Mucosa of descending colon (tissue), 3 donors: ENCODE results near the gene GPR26. TPM values are rescaled to one million over a fixed set of nuclear protein-coding genes. Genes with fewer than 3 reads are reported as not detected.

Experiments used
- ATAC-seq: fragments of 200-7000 bp; cut with Tn5 transposase; one replicate; pipeline ENCODE4 v1.9.1; 2020; ENCODE audit warnings: mild to moderate bottlenecking, moderate library complexity
- DNase-seq, 3 donors: peaks; one replicate each; pipeline ENCODE4 v3.0.0-alpha.2; 2020
- H3K36me3 ChIP-seq: fragments of 200-600 bp; one replicate; pipeline ENCODE4 v1.8.0; 2021; ENCODE audit warnings: low read depth, mild to moderate bottlenecking
- H3K4me1 ChIP-seq: fragments of 200-600 bp; one replicate; pipeline ENCODE4 v1.8.0; 2021; ENCODE audit warnings: low read depth, mild to moderate bottlenecking
- H3K4me3 ChIP-seq: fragments of 200-600 bp; one replicate; pipeline ENCODE4 v1.8.0; 2021; ENCODE audit warnings: mild to moderate bottlenecking
- H3K9me3 ChIP-seq: fragments of 200-600 bp; one replicate; pipeline ENCODE4 v1.8.0; 2021; ENCODE audit warnings: mild to moderate bottlenecking
- CTCF ChIP-seq: fragments of 200-600 bp; IDR thresholded peaks from one replicate; pipeline ENCODE4 v1.8.0; 2022; ENCODE audit warnings: antibody characterized with exemption, mild to moderate bottlenecking
- intact Hi-C, 2 donors: fragments of 100-400 bp; cut with DNase I in 1 of 2; cut with micrococcal nuclease in 1 of 2; formaldehyde crosslinking; loops; one replicate each; pipeline versions ENCODE4 v1.11.0 to v1.11.1; 2022; cut with DNase I, micrococcal nuclease
- total RNA-seq, 3 donors: library from RNA; stranded (reverse); fragmentation: NEBNext Ultra II Directional in 2 of 3; extraction: Animal tissue kit (Norgen Biotek cat#: 25700) in 2 of 3; gene quantifications; one replicate each; pipeline versions ENCODE4 v1.2.1 to v1.2.4, GENCODE V29; 2021 to 2023
- donor health status: DM: no; HTN: no; CAD: no; lungs with moderate emphysema.
- donor health status: DM: no; HTN: no; CAD: no.
- donor health status: DM: no; HTN: yes; CAD: no.

GPR26 gene
- total RNA-seq, 3 donors from 2014 or later: not detected

- Histone ChIP-seq H3K4me1 (no peaks in the 10 kb centered on the region), H3K36me3 (no peaks in the 10 kb centered on the region), H3K9me3 (no peaks in the 10 kb centered on the region), H3K4me3 (no peak overlapping the region)
- DNase-seq (no peak), ATAC-seq (no peak)
- intact Hi-C loops: no loop called here
- no peak for TF ChIP-seq CTCF
Observed at GRCh38 chr10:123645615-123646014, 20.5 kb upstream of the GPR26 start.

DNA sequence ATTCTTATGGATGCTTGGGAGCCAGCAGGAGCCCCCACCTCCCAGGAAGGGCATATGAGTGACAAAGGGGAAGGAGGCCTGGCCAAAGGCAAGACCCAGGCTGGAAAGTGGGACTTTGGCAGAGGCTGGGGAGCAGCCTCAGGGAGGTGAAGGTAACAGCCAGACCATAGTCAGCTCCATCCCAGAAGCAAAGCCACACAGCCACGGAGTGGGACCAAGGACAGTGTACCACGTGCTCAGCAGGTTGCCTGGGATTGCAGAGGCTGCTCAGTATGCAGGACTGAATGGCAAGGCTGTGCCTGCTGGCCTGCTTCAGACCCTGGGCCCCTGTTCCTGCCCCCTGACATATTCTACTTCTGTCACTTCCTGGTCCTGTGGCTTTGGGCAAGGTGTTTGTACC lies 17.6 kb upstream of the GPR26 start:
- H3K4me3 ChIP-seq: no peak overlapping the region
- H3K9me3 ChIP-seq: no peaks in the 10 kb centered on the region
- DNase-seq (no peak), ATAC-seq (no peak)
- no peaks in the 10 kb centered on the region for H3K4me1 ChIP-seq
- TF ChIP-seq CTCF: no peak
- intact Hi-C loops: no loop called here
- H3K36me3 ChIP-seq: no peaks in the 10 kb centered on the region

- intact Hi-C loops: no loop called here
- Histone ChIP-seq H3K9me3 (no peaks in the 10 kb centered on the region), H3K36me3 (no peaks in the 10 kb centered on the region), H3K4me1 (no peaks in the 10 kb centered on the region), H3K4me3 (no peak overlapping the region)
- no peak for DNase-seq
- ATAC-seq: no peak
- TF ChIP-seq CTCF: no peak
Observed at GRCh38 chr10:123649676-123650075, 16.5 kb upstream of the GPR26 start.

DNA sequence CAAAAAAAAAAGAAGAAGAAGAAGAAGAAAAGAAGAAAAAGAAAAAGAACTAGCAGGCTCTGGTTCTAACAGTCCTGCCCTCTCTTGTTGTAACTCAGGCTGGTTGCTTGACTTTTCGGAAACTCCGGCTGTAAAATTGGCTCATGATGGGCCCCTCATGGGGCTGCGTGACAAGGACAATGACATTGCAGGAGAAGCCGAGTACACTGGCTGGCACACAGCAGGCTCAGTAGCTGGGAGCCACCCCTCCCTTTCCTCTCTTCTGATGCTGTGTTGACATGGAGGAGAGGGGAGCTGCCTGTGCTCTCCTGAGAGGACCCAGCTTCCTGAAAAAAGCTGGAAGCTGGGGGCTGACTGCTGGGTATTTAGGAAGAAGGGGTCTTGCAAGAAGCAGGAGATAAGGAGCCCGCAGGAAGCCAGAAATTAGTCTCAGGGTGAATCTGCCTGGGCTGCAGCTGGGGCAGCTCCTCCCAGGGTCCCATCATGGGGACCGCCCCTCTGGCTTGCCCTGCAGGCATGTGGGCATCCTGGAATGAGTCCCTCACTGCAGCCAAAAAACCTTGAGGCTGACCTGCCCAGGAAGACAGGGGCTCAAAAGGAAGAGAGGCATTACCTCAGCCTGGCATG lies 14.6 kb upstream of the GPR26 start:
- DNase-seq (no peak), ATAC-seq (no peak)
- intact Hi-C loops: no loop called here
- Histone ChIP-seq H3K4me1 (no peaks in the 10 kb centered on the region), H3K36me3 (no peaks in the 10 kb centered on the region), H3K9me3 (no peaks in the 10 kb centered on the region), H3K4me3 (no peak overlapping the region)
- no peak for TF ChIP-seq CTCF

DNA sequence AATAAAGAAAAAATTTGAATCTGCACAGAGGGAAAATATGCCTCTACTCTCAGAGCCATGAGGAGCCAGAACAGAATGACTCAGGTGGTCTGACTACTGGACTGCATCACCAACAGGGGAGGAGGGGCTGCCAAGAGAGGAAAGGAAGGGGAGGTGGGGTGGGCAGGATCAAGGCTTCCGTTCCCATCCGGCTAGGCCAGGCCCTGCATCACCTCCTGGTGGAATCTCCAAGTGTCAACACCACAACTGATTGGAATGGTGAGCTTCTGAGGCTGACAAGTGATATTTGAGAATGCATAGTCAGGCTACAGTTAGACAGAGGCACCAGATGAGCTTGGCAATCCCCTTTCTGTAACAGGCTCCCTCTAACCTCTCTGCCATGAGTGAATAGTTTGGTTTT lies 10.4 kb upstream of the GPR26 start:
- TF ChIP-seq CTCF: no peak
- DNase-seq: no peak

DNA sequence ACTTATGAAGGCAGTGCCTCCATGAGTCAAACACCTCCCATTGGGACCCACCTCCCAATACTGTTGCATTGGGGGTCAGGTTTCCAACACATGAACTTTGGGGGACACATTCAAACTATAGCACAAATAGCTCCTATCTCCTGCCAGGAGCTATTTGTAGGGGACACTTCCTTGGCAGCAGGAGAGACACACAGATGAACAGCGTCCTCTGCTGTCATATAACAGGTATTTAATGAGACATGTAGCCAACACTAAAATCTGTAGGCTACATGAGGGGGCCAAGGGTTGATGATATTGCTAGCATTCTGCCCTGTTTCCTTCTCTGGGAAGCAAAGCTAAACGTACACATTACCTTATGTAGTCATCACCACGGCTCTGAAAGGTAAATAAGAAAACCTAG lies 2.6 kb upstream of the GPR26 start:
- Histone ChIP-seq H3K4me1 (no peaks in the 10 kb centered on the region), H3K36me3 (no peaks in the 10 kb centered on the region), H3K4me3 (no peak overlapping the region), H3K9me3 (no peaks in the 10 kb centered on the region)
- intact Hi-C loops: no loop called here
- ATAC-seq: no peak
- no peak for TF ChIP-seq CTCF
- no peak for DNase-seq

More for the DNA sequence above, 10.4 kb upstream of the GPR26 start:
- Histone ChIP-seq H3K9me3 (no peaks in the 10 kb centered on the region), H3K4me3 (no peak overlapping the region), H3K4me1 (no peaks in the 10 kb centered on the region), H3K36me3 (no peaks in the 10 kb centered on the region)
- intact Hi-C loops: no loop called here
- ATAC-seq: no peak
